Measurements from ENCODE around the gene EIF2S1. TPM values are rescaled to one million over a fixed set of nuclear protein-coding genes. Genes with fewer than 3 reads are reported as not detected.

The EIF2S1 gene
- total and polyA plus RNA-seq, 12 donors, result 18.7 to 118 (median 94.3) TPM

DNA sequence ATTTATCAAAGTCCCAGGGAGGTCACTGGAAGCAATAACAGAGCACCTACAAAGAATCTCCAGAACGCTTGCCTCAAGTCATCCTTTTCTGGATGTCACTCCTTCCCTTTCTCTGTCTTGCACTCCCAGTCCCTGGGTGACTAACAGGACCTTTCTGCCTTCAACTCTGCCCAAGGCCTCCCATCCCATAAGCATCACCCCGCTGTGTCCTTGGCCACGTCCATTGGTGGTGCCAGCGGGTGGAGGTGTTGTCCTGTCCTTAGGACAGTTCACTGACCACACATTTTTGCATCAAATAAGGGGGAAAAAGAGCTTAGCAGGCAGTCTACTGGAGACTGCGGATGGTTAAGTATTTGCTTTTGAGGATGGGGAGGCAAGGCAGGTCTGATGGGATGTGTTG is 75.5 kb downstream of the EIF2S1 start:
- TF ChIP-seq, protein P1, sequence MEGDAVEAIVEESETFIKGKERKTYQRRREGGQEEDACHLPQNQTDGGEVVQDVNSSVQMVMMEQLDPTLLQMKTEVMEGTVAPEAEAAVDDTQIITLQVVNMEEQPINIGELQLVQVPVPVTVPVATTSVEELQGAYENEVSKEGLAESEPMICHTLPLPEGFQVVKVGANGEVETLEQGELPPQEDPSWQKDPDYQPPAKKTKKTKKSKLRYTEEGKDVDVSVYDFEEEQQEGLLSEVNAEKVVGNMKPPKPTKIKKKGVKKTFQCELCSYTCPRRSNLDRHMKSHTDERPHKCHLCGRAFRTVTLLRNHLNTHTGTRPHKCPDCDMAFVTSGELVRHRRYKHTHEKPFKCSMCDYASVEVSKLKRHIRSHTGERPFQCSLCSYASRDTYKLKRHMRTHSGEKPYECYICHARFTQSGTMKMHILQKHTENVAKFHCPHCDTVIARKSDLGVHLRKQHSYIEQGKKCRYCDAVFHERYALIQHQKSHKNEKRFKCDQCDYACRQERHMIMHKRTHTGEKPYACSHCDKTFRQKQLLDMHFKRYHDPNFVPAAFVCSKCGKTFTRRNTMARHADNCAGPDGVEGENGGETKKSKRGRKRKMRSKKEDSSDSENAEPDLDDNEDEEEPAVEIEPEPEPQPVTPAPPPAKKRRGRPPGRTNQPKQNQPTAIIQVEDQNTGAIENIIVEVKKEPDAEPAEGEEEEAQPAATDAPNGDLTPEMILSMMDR (IDR thresholded peaks at IDR 0.05), result no peak
- ATAC-seq, result no peak
- intact Hi-C loops (cut with DNase I), result loop anchor here in 1 of 10 donors (5.0 kb wide), 1 partner anchor 127 kb away; no protein-coding TSS in a partner anchor
- 90 to 92% methylated on average over 5 of the region's 5 CpGs for WGBS, 2 donors
- peaks cover 0 to 4% (median 3%) of the 10 kb centered on the region in 7 donors for H3K27me3 ChIP-seq
- no peak overlapping the region for H3K4me3 ChIP-seq
- H3K9me3 ChIP-seq, result no peaks in the 10 kb centered on the region
- peaks cover 0 to 5% (median 0%) of the 10 kb centered on the region in 9 donors for H3K4me1 ChIP-seq
- no peaks in the 10 kb centered on the region for H3K36me3 ChIP-seq
- no peak for DNase-seq
- no peak overlapping the region for H3K27ac ChIP-seq

Other genes with a start within 250 kb of the EIF2S1 start
- under 1 TPM in 1 of 10 donors, not detected in 9; 0.19 TPM for gene GARIN2, start 170.9 kb upstream of the EIF2S1 start, total RNA-seq
- gene GARIN2, start 170.9 kb upstream of the EIF2S1 start, polyA plus RNA-seq, result not detected
- gene PALS1, start 118.9 kb upstream of the EIF2S1 start, total RNA-seq, result 10 to 100 TPM; 11.6 to 19.9 (median 15.0) TPM
- 1 to 10 TPM; 4.0 to 4.4 TPM for gene PALS1, start 118.9 kb upstream of the EIF2S1 start, polyA plus RNA-seq
- 100 to 1,000 TPM; 118 to 193 (median 175) TPM for gene ATP6V1D, start 524 bp upstream of the EIF2S1 start, total RNA-seq
- 100 to 1,000 TPM in 1 of 2 donors, 10 to 100 TPM in 1; 64.3 to 117 TPM for gene ATP6V1D, start 524 bp upstream of the EIF2S1 start, polyA plus RNA-seq
- 1 to 10 TPM in 1 of 10 donors, under 1 TPM in 4, not detected in 5; 0.36 to 1.1 (median 0.74) TPM for gene PLEK2, start 51.8 kb downstream of the EIF2S1 start, total RNA-seq
- gene PLEK2, start 51.8 kb downstream of the EIF2S1 start, polyA plus RNA-seq, result under 1 TPM; 0.51 to 0.61 TPM
- gene TMEM229B, start 128.4 kb downstream of the EIF2S1 start, total RNA-seq, result 1 to 10 TPM in 9 of 10 donors, under 1 TPM in 1; 1.00 to 5.9 (median 1.7) TPM
- gene TMEM229B, start 128.4 kb downstream of the EIF2S1 start, polyA plus RNA-seq, result under 1 TPM; 0.51 to 0.68 TPM
- gene PLEKHH1, start 173.0 kb downstream of the EIF2S1 start, total RNA-seq, result 1 to 10 TPM; 1.7 to 7.8 (median 3.7) TPM
- gene PLEKHH1, start 173.0 kb downstream of the EIF2S1 start, polyA plus RNA-seq, result 10 to 100 TPM in 1 of 2 donors, 1 to 10 TPM in 1; 2.3 to 14.8 TPM
- gene PIGH, start 239.9 kb downstream of the EIF2S1 start, total RNA-seq, result 10 to 100 TPM in 6 of 10 donors, 1 to 10 TPM in 4; 9.0 to 16.8 (median 10.2) TPM
- gene PIGH, start 239.9 kb downstream of the EIF2S1 start, polyA plus RNA-seq, result 10 to 100 TPM; 18.1 to 23.3 TPM